Duodenal mucosa (tissue), 2 donors: ENCODE data around the gene UNC119.

Experiments
- H3K27ac ChIP-seq: one replicate; pipeline ENCODE4 v1.7.0; 2013; ENCODE audit warnings: low read depth, low read length
- H3K27me3 ChIP-seq, 2 donors: one replicate each; pipeline ENCODE4 v1.7.0; 2013; ENCODE audit warnings: low read length in 2 of 2, control low read depth in 1 of 2; ENCODE audit not compliant: insufficient read depth in 2 of 2, control insufficient read depth in 1 of 2
- H3K36me3 ChIP-seq, 2 donors: one replicate each; pipeline ENCODE4 v1.7.0; 2013; ENCODE audit warnings: low read length in 2 of 2, control low read depth in 1 of 2; ENCODE audit not compliant: insufficient read depth in 2 of 2, control insufficient read depth in 1 of 2
- H3K4me1 ChIP-seq, 2 donors: one replicate each; pipeline ENCODE4 v1.7.0; 2013; ENCODE audit warnings: low read length in 2 of 2, control low read depth in 1 of 2; ENCODE audit not compliant: insufficient read depth in 2 of 2, control insufficient read depth in 1 of 2
- H3K4me3 ChIP-seq, 2 donors: one replicate each; pipeline ENCODE4 v1.7.0; 2013; ENCODE audit warnings: low read length in 2 of 2, low read depth in 1 of 2
- H3K9ac ChIP-seq, 2 donors: one replicate each; pipeline ENCODE4 v1.7.0; 2013; ENCODE audit warnings: low read length in 2 of 2, low read depth in 1 of 2
- H3K9me3 ChIP-seq, 2 donors: one replicate each; pipeline ENCODE4 v1.7.0; 2013; ENCODE audit warnings: low read length in 2 of 2, control low read depth in 1 of 2; ENCODE audit not compliant: control insufficient read depth in 1 of 2

UNC119 gene

GRCh38 chr17:28530926-28531325 lies 21.5 kb downstream of the UNC119 start:
- Histone ChIP-seq H3K27ac (no peak overlapping the region), H3K27me3 (peaks cover 0 to 3% of the 10 kb centered on the region in 2 donors), H3K9me3 (no peaks in the 10 kb centered on the region), H3K4me1 (peaks cover 13 to 31% of the 10 kb centered on the region in 2 donors), H3K4me3 (no peak overlapping the region), H3K36me3 (no peaks in the 10 kb centered on the region), H3K9ac (no peak overlapping the region)

GRCh38 chr17:28530250-28530649 lies 22.2 kb downstream of the UNC119 start:
- Histone ChIP-seq H3K4me1 (peaks cover 16 to 37% of the 10 kb centered on the region in 2 donors), H3K9me3 (no peaks in the 10 kb centered on the region), H3K27ac (no peak overlapping the region), H3K9ac (no peak overlapping the region), H3K4me3 (no peak overlapping the region), H3K27me3 (peaks cover 0 to 3% of the 10 kb centered on the region in 2 donors), H3K36me3 (no peaks in the 10 kb centered on the region)

GRCh38 chr17:28529013-28529400 lies 23.4 kb downstream of the UNC119 start:
- peaks cover 18 to 42% of the 10 kb centered on the region in 2 donors for H3K4me1 ChIP-seq
- H3K27me3 ChIP-seq, result peaks cover 0 to 3% of the 10 kb centered on the region in 2 donors
- H3K27ac ChIP-seq, result no peak overlapping the region
- H3K4me3 ChIP-seq, result no peak overlapping the region
- H3K9me3 ChIP-seq, result no peaks in the 10 kb centered on the region
- no peaks in the 10 kb centered on the region for H3K36me3 ChIP-seq
- no peak overlapping the region for H3K9ac ChIP-seq

GRCh38 chr17:28528327-28529012 lies 24.0 kb downstream of the UNC119 start:
- Histone ChIP-seq H3K9me3 (no peaks in the 10 kb centered on the region), H3K27ac (no peak overlapping the region), H3K4me3 (no peak overlapping the region), H3K4me1 (peaks cover 18 to 42% of the 10 kb centered on the region in 2 donors), H3K9ac (no peak overlapping the region), H3K27me3 (peaks cover 0 to 3% of the 10 kb centered on the region in 2 donors), H3K36me3 (no peaks in the 10 kb centered on the region)

DNA sequence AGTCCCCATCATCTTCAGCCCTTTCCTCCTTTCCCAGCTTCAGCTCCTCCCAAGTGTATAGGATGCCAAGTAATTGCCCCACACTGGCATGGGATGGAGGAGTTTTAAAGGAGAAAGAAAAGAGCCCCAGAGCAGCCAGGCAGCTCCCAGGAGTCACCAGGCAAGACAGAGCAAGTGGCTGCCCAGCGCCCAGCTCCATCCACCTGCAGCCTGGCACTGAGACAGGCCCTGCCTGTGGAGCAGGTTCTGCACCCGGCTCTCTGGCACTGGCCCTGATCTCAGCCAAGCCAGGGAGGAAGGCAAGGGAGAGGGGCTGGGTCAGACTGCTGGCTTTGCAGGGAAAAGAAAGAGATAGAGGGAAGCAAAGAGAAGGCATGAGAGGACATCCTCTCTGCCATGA lies 24.6 kb downstream of the UNC119 start:
- H3K4me1 ChIP-seq, result peaks cover 12 to 37% of the 10 kb centered on the region in 2 donors

GRCh38 chr17:28527181-28527681 lies 25.2 kb downstream of the UNC119 start:
- peaks cover 7 to 30% of the 10 kb centered on the region in 2 donors for H3K4me1 ChIP-seq
- H3K27me3 ChIP-seq, result peaks cover 0 to 3% of the 10 kb centered on the region in 2 donors
- no peaks in the 10 kb centered on the region for H3K36me3 ChIP-seq
- H3K9ac ChIP-seq, result no peak overlapping the region
- H3K4me3 ChIP-seq, result no peak overlapping the region
- H3K27ac ChIP-seq, result no peak overlapping the region
- H3K9me3 ChIP-seq, result no peaks in the 10 kb centered on the region

More for the DNA sequence above, 24.6 kb downstream of the UNC119 start:
- no peak overlapping the region for H3K9ac ChIP-seq
- H3K36me3 ChIP-seq, result no peaks in the 10 kb centered on the region
- H3K9me3 ChIP-seq, result no peaks in the 10 kb centered on the region
- no peak overlapping the region for H3K4me3 ChIP-seq
- H3K27me3 ChIP-seq, result peaks cover 0 to 3% of the 10 kb centered on the region in 2 donors
- H3K27ac ChIP-seq, result no peak overlapping the region

- H3K9ac ChIP-seq, result no peak overlapping the region
- H3K9me3 ChIP-seq, result no peaks in the 10 kb centered on the region
- H3K27me3 ChIP-seq, result peaks cover 0 to 3% of the 10 kb centered on the region in 2 donors
- H3K4me3 ChIP-seq, result no peak overlapping the region
- no peaks in the 10 kb centered on the region for H3K36me3 ChIP-seq
- H3K27ac ChIP-seq, result no peak overlapping the region
- peaks cover 7 to 30% of the 10 kb centered on the region in 2 donors for H3K4me1 ChIP-seq
These were observed 26.0 kb downstream of the UNC119 start for GRCh38 chr17:28526381-28526780.

DNA sequence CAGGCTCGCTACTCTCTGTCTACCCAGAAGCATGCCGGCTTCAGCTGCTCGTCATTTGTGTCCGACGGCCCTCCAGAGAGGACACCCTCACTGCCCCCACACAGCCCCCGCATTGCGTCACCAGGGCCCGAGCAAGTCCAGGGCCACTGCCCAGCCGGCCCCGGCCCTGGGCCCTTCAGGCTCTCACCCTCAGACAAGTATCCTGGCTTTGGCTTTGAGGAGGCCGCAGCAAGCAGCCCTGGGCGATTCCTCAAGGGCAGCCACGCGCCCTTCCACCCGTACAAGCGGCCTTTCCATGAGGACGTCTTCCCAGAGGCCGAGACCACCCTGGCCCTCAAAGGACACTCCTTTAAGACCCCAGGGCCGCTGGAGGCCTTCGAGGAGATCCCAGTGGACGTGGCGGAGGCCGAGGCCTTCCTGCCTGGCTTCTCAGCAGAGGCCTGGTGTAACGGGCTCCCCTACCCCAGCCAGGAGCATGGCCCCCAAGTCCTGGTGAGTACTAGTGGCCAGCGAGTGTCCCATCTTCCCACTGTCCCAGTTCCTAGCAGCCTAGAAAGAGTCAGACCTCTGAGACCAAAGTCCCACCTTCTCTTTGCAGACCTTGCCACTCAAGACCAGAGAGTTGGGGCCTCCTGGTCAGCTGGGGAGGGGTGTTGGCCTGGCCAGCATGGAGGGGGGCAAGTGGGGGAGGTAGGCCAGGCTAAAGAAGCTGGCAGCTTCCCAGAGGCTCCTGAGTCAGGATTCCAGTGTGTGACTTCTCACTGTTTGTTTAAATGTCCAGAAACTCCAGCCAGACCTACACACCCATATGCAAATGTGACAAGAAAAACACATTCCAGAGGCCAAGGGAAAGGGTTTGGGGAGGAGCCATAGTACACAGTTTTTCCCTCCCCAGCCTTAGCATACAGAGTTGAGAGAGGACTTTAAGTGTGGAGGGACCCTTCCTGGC lies 27.7 kb downstream of the UNC119 start:
- H3K36me3 ChIP-seq, result no peaks in the 10 kb centered on the region
- H3K27me3 ChIP-seq, result no peaks in the 10 kb centered on the region
- no peak overlapping the region for H3K4me3 ChIP-seq
- no peak overlapping the region for H3K27ac ChIP-seq
- H3K9ac ChIP-seq, result no peak overlapping the region
- H3K4me1 ChIP-seq, result peaks cover 7 to 30% of the 10 kb centered on the region in 2 donors
- H3K9me3 ChIP-seq, result no peaks in the 10 kb centered on the region

DNA sequence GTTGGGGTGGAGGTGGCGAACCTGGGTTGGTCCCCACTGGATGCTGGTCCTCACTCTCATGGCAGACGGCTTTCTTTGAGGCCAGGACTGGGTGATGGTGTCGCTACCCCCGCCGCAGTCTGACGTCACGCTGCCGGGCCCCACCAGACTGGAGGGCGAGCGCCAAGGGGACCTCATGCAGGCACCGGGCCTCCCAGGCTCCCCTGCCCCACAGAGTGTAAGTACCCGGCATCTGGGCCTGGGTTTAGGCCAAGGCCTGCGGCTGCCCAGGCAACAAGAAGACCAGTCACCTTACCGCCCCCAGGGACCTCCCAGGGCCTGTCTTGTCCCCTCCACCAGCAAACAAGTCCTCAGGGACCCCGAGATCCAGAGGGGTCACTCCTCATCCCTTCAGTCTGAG lies 28.5 kb downstream of the UNC119 start:
- Histone ChIP-seq H3K9ac (no peak overlapping the region), H3K4me3 (no peak overlapping the region), H3K9me3 (no peaks in the 10 kb centered on the region), H3K36me3 (no peaks in the 10 kb centered on the region), H3K27me3 (no peaks in the 10 kb centered on the region), H3K27ac (no peak overlapping the region), H3K4me1 (peaks cover 12 to 30% of the 10 kb centered on the region in 2 donors)

- Histone ChIP-seq H3K36me3 (no peaks in the 10 kb centered on the region), H3K27me3 (no peaks in the 10 kb centered on the region), H3K4me1 (peaks cover 12 to 28% of the 10 kb centered on the region in 2 donors), H3K9ac (no peak overlapping the region), H3K4me3 (no peak overlapping the region), H3K9me3 (no peaks in the 10 kb centered on the region), H3K27ac (no peak overlapping the region)
These were observed 29.2 kb downstream of the UNC119 start for GRCh38 chr17:28523186-28523585.
